DMS153 treated with DMSO at 0.1 percent for 48 hours (cell line): ENCODE data around the gene GET3.

Experiments used
- DNase-seq: peaks from one replicate; lab custom pipeline; 2025; ENCODE audit not compliant: unreplicated experiment; lab: John Stamatoyannopoulos, UW

Gene GET3

DNA sequence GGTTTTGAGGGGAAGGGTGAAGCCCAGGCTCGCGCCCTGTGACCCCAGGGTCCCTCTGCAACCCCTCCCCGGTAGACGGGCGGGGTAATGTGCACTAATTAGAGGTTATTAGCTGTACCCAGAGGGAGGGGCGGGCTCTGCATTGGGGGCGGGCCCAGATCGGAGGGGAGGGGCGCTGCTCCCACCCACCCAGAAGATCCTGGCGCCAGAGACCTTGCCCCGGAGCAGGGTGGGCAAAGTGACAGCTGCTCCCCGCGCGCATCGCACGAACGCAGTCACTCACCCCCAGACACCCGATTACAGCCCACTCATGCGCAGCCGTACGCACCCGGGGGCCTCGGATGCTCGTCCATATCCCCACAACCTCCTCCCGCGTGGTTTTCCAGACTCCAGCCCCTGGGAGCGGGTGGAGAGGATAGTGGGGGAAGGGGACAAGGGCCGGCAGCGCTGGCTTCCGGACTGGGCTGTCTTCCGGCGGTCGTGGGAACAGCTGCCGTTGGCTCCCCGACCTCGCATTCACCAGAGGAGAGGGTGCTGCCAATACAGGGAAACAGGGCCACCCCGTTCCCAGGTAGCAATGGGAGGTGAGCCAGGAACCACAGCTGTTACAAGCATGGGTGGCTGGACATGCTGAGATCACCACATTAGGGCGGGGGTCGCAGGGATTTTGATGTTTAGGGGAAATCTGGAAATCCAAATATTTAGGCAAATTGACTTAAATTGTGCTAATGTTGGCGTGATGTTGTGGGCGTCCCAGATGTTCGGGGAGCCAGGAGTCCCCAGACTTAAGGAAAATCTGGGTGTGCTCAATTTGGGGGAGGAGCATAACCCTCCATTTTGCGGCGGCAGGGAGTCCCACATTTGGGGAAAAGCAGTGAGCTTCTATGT, 41.0 kb downstream of the GET3 start:
- peak; percentile 68 for DNase-seq

DNA sequence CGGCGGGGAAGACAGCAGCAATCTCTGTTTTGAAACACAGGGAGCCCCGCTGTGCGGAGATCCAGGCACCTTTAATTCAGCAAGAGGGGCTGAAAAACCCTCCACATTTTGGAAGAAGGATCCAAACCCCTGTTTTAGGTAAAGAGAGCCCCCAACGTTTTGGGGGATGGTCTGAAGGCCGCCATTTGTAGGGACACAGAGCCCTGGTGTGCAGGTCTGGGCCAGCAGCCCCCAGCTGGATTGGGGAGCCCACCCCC, 41.5 kb downstream of the GET3 start:
- no peak for DNase-seq

DNA sequence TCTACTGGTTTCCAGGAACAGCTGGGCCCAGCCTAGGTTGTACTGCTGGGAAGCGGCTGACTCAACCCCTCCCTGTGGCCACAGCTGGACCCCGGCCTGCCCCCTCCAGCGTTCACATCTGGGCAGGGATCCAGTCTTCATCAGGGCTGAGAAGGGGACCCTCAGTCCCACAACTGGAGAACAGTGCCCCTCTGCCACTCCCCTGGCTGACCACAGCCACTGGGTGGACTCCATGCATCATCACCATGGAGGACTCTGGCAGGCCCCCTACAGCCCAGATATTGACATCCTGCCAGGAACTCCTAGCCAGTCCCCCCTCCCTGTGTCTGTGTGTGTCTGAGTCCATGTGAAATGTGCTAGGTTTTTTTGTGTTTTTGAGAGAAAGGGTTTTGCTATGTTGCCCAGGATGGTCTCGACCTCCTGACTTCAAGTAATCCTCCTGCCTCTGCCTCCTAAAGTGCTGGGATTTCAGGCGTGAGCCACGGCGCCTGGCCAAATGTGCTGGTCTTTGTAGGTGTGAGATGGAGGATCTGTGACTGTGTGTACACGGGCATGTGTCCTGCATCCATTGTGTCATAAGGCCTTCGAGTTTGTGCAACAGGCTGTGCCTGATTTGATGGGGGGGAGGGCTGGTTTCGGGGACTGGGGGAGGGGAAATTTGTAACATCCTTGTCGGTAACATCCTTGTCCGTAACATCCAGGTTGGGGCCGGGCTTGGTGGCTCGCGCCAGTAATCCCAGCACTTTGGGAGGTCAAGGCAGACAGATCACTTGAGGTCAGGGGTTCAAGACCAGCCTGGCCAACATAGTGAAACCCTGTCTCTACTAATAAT, 42.1 kb downstream of the GET3 start:
- DNase-seq, result no peak

DNA sequence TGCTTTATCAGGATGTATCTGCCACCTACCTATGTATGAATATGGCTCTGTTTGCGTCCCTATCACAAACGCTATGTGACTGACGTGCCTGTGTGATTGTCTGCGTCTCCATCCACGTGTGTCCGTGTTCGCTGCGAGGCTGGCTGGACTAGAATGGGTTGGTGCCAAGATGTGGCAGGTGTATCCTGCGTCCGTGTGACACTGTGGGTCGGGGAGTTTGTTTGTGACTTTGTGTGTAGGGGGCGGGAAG, 44.8 kb downstream of the GET3 start:
- DNase-seq, result no peak

DNA sequence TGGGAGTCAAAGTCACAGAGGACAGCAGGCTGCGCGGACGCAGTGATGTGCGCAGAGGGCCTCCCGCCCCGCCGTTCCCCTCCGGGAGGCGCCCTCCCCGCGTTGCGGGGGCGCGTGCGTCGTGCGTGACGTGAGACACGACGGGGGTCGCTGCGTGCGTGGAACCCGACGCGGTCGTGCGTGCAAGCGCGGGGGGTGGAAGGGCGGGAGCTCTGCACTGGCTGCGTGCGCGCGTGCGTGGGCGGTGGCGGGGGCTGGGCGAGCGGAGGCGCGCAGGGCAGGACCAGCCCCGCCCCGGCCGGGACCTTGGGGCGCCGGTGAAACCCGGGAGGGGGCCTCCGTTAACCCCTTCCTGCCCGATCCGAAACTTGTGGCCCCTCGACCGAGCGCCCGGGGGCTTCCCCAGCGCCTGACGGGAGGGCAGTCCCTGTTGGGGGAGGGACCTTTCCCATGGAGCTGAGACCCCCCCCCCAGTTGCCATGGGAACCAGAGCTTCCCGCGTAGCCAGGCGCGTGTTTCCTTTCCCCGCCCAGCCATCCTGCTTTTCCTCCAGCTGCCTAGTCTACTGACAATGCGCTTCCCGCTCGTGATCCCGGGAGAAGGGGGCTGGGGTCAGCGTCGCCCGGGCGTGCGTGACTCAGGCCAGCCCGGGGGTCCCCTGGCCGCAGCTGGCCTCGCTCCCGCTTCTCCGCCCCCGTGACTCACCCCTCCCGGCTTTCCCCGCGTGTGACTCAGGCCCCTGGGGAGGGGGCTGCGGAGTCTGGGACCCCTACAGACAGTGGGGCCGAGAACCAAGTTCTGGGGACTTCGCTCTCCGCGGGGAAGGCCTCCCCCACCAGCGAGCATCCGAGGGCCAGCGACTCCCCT, 45.4 kb downstream of the GET3 start:
- peak; percentile 37 for DNase-seq

DNA sequence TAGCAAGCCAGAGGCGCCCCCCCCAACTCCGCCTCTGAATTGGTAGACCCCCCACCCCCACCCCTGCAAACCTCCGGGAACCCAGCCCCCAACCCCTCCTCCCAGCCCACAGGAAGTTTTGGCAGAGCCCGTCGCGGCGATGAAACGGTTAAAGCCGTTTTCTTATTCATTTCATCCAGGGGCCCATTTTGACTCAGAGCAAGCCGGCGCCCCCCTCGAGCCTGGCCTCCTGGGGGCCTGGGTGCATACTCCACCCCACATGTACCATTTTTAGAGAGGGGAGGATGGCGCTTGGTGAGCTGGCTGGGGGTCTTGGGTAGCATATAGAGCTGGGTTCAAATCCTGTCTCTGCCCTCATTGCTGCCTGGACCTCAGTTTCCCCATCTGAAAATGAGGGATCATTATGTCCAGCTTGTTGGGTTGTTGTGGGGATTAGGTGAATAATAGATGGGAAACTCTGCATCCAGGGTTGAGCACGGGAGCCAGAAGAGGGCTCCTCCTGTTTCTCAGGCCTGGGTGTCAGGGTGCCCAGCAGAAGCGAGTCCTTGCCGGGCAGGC, 46.1 kb downstream of the GET3 start:
- DNase-seq, result no peak

DNA sequence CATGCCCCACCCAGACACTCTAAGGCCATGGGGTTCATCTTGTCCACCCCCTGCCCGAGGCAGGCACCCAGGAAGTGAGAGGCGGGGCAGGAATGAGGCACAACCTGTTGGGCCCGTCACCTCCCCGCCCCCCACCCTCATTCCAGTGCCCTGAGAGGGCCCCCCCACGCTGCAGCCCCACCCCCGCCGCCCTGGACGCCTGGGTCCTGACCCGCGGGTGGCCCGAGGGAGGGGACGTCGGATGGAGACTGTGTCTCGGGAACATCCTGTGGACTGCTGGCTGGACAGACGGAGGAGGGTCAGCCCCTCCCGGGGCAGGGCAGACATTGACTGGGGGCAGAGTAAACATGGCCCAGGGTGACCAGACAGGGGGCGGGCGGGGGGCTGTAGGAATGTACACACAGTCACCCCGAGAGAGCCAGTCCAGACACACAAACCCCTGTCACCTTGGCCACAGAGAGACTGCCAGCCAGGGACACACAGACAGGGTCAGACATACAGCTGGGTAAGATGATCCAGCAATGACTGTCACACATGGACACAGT, 46.6 kb downstream of the GET3 start:
- DNase-seq, result no peak

DNA sequence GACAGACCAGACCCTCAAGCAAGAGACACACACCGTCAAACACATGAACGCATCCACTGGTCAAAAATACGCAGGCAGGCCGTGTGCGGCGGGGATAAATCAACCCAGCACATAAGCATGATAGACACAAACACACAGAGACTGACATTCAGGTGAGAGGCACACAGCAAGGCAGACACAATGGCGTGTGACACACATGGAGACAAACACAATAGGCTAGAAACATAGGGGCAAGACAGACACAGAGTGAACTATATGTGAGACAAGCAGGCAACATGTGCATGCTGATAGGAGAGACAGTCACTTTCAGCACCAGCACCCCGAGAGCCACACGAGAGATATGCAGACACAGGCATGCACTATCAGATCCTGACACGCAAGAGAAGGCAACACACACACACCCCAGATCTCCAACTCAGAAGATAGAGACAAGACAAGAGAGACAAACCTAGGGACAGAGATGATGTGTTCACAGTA, 47.1 kb downstream of the GET3 start:
- DNase-seq, result no peak

DNA sequence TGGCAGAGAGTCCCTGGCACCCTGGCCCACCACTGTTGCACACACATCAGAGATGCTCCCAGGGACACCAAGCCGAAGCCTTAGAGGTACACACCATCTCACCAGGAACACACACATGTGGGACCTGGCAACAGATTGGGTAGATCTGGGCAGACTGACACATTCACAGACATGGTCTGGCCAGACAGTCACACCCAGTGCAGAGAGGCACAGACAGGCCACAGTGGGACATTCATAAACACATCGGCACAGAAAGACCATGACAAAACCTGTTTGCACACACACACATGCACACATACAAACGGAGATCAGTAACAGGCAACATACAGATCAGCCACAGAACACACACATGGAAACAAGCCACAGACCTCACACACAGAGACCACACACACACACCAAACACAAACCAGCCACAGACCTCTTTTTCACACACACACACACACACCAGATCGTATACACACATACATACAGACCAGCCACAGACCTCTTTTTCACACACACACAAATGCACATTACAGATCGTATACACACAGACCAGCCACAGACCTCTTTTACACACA, 47.7 kb downstream of the GET3 start:
- no peak for DNase-seq

DNA sequence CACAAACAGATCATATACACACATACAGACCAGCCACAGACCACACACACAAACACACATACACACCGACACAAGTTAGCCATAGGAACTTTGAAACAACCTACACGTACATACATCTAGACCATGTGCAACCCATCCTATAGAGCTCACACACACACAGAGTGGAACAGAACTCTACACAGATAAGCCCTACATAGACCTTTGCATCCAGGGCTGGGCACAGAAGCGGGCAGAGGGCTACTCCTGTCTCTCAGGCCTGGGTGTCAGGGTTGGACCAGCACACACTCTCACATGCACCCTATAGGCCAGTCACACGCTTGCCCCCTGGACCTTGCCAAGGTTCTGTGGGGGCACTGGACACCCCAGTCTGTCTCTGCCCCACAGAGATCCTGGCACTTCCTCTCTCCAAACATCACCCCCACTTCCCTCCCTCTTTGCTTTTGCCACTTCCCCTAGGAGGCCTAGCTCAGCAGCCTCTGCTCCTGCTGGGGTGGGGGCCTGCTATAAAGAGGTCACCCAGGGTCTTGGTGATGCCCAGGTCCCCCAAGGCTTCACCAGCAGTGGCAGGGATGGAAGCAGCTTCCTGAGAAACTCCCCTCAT, 48.2 kb downstream of the GET3 start:
- no peak for DNase-seq

DNA sequence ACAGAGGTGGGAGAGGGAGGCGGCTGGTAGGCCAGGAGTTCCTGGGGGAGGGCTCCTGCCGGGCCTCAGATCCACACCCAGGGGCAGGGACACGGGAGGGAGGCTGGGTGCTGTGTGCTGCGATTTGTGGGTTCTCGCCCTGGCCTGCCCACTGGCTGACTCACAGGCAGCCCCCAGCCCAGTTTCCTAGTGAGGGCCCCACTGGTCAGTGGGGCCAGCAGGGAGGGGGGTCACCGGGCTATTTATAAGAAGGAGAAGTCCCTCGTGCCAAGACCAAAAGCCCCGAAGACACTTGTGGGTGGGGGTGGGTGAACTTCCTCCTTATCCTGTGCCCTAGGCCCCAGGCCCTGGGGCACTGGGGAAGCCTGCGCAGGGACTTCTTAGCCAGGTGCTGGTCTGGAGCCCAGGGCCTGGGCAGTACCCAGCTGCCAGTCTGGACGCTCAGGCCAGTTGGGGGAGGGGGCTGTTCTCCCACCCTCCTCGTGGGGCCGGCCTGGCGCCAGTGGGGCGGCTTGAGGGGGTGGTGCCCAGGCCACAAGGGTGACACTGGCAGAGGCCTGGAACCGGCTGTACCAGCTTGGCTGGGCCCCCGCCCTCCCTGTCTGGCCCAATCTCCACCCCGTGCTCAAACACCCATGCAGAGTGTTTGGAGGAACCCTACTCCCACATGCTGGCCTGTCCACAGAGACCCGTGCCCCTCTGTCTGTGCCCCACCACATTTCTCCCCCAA, 49.0 kb downstream of the GET3 start:
- DNase-seq, result no peak

DNA sequence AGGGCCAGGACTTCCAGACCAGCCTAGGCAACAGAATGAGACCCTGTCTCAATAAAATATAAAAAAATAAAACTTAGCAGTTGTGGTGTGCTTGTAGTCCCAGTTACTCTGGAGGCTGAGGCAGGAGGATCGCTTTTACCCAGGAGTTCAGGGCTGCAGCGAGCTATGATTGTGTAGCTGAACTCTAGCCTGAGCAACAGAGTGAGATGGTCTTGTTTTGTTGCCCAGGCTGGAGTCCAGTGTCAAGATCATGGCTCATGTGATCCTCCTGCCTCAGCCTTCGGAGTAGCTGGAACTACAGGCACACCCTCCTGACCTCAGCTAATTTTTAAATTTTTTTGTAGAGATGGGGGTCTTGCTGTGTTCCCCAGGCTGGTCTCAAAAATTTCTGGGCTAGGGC, 49.7 kb downstream of the GET3 start:
- DNase-seq, result no peak

DNA sequence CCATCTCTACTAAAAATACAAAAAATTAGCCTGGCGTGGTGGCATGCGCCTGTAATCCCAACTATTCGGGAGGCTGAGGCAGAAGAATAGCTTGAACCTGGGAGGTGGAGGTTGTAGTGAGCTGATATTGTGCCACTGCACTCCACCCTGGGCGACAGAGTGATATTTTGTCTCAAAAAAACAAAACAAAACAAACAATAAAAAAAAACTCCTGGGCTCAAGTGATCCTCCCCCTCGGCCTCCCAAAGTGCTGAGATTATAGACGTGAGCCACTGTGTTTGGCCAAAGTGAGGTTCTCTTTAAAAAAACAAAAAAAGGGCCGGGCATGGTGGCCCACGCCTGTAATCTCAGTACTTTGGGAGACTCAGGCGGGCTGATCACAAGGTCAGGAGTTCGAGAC, 50.2 kb downstream of the GET3 start:
- DNase-seq, result no peak

DNA sequence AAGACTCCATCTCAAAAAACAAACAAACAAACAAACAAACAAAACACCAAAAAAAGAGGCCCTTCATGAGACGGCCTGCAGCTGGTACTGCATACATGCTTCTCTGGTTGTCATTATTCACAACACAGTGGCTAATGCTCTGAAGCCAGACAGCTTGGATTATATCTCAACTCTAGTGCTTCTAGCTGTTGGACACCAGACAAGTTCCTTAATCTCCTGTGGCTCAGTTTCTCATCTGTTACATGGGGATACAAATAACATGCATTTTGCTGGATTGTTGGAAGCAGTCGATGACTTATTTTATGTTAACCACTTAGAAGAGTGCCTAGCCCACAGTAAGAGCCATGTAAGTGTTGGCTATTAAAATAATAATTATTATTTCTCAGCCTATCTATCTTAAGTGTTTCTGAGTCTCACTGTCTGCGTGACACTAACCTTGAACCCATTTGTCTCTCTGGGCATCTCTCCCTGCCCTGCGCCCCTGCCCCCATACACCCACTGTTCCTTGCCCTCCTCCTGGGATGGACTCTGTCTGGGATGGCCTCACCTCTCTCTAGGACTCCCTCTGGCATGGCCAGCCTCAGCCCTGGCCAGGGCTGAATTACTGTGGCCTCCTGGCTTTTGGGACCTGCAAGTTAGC, 50.9 kb downstream of the GET3 start:
- no peak for DNase-seq

DNA sequence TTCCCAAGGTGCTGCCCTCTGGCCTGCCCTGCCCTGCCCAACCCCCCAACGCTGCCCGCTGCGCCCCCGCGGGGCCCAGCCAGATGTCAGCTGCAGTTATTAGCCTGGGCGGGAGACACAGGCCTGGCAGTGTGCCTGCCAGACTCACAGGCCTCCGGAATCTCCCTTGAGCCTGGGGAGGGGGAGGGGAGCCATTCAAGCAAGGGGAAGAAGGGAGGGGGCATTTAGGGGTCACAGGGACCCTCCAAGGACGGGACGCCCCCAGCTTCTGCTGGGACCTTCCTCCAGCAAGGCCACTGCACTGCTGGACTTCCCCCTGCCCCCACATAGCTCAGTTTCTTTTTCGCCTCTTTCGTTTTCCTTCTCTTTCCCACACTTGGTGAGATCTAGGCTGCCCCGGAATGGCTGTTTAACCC, 51.4 kb downstream of the GET3 start:
- DNase-seq, result peak; percentile 35

DNA sequence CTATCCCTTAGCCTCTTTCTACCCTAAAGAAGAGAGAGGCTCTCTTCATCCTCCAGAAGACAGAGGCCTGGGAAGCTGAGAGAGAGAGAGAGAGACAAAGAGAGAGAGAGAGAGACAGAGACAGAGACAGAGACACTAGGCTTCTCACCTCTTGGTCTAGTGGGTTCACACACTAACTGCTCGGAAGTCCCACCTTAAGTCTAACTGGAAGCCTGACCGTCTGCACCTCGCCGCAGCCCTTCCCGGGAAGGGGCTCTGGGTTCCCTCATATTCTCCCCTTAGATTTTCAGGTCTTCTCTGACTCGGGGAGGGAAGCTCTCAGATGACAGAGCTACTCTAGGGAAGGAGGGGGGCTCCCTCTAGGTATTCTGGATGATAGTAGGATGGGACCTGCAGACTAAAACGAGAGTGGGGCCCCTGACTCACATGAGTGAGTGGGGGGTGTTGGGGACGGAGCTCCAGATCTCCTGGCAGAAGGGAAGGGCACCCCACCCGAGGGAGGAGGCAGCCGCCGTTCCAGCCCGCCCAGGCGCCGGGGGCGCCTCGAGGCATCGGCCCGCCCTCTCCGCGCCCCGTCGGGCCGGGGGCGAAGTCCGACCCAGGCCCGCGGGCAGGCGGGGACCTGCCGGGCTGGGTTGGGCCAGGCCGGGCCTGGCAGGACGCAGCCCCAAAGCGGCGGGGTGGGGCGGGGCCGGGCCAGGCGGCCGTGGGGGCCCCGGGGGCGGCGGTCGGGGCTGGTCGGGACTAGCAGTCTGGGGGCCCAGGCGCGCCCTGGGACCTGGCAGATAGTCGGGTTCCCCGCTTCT, 52.0 kb downstream of the GET3 start:
- DNase-seq, result no peak

DNA sequence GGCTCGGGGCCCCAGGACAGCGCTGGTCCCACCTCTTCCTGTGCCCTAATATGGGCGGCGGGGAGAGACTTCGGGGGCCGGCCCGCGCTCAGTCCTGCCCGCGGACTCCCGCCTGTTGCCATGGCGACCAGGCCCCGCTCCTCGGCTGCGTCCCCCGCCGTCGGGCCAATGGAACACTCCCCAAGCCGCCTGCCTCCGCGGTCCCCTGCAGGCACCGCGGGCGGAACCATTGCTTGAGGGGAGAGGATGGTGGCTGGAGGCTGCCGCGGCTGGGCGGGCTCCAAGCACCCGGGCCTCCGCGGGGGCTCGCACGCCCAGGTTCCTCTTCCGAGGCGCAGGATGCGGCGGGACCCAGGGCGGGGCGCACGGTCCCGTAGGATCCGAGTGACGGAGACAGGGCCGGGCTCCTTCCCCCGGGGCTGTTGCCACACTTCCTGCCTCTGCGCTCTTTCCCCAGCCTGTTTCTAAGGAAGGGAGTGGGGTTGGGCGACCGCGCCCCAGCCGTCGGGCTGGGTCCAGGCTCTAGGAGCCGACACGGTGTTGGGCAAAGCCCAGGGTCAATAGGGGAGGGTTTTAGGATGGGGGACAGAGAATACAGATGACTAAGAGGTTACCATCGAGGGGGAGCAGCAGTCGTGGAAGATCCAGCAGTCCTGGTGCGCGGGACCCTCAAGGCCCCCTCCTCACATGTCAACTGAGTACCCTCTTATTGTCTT, 52.8 kb downstream of the GET3 start:
- DNase-seq, result peak; percentile 77
